ENCODE results near the gene CAPN3.
"Not testable (repeated sequence)": the region's sequence is repeated elsewhere in the genome, so short reads cannot be mapped to it uniquely, and the experiment has no call there.

The CAPN3 gene

DNA sequence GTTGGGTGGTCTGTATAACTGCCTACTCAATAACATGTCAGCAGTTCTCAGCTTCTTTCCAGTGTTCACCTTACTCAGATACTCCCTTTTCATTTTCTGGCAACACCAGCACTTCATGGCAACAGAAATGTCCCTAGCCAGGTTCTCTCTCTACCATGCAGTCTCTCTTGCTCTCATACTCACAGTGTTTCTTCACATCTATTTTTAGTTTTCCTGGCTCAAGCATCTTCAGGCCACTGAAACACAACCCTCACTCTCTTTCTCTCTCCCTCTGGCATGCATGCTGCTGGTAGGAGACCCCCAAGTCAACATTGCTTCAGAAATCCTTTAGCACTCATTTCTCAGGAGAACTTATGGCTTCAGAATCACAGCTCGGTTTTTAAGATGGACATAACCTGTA lies at the start of gene CAPN3:
CAPN3 (plus strand) TSS at position 253 of the 400 bp plus-strand sequence. CDS start 305 bp downstream, outside the sequence.
- no peak for FAIRE-seq

DNA sequence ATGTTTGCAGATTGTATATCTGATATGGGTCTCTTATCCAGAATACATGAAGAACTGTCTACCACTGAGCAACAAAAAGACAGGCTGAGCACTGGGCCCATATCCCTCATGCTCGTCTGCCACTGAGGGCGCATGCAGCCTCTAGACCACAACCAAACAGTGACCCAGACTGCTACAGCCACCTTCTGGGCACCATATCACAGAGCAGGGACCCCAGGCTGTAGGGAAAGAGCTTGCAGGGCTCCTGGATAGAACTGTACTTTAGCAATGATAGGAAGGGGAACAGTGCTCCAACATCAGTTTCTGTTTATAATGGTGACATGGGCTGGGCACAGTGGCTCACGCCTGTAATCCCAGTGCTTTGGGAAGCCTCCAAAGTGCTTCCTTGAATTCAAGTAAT lies 45.8 kb upstream of the CAPN3 start:
- FAIRE-seq: no peak

DNA sequence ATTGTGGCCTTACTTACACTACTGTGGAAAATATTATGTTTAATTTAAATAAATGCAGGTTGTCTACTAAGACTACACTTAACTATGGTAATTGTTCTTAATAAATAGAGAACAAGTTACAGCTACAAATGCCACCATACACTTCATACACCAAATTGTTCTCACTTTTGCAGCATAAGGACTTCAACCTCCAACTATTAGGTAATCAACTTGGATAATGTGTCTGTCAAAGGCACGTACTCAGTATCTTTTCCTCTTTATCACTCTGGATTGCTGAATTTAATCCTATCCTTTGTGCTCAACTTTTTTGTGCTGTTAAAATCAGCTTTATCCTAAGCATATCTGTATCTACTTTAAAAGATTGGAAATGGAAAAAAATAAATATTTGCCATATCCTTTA lies 44.5 kb upstream of the CAPN3 start:
- no peak for FAIRE-seq

DNA sequence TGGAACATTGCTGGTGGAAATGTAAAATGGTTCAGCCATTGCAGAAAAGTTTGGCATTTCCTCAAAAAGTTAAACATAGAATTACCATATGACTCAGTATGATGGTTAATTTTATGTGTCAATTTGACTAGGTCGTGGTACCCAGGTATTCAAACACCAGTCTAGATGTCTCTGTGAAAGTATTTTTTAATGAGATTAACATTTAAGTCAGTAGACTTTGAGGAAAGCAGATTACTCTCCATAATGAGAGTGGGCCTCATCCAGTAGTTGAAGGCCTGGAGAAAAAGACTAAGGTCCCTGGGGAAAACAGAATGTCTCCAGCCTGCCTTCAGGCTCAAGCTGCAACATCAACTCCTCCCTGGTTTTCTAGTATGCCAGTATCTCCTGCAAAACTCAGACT lies 43.8 kb upstream of the CAPN3 start:
- FAIRE-seq: no peak

DNA sequence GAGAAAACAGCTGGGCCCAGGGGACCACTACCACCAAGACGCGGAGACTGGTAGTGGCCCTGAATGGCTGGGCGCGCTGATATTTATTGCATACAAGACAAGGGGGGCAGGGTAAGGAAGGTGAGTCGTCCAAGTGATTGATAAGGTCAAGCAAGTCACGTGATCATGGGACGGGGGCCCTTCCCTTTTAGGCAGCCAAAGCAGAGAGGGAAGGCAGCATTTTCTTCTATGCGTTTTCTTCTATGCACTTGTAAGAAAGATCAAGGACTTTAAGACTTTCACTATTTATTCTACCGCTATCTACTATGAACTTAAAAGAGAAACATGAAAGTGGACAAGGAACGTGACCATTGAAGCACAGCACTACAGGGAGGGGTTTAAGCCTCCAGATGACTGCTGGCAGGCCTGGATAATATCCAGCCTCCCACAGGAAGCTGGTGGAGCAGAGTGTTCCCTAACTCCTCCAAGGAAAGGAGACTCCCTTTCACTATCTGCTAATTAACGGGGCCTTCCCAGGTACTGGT lies 43.0 kb upstream of the CAPN3 start:
- FAIRE-seq: not testable (repeated sequence)

DNA sequence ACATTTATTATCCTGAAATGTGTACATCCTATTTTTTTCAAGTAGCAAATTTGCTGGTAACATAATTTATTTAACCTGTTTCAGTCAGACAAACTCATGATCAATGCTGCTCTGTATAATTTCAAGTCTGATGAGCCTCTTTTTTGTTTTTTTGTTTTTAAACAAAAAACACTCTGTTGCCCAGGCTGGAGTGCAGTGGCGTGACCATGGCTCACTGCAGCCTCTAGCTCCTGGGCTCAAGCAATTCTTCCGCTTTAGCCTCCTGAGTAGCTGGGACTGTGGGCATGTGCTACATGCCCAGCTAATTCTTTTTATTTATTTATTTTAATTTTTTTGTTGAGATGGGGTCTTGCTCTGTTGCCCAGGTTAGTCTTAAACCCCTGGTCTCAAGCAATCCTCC lies 40.1 kb upstream of the CAPN3 start:
- no peak for FAIRE-seq

DNA sequence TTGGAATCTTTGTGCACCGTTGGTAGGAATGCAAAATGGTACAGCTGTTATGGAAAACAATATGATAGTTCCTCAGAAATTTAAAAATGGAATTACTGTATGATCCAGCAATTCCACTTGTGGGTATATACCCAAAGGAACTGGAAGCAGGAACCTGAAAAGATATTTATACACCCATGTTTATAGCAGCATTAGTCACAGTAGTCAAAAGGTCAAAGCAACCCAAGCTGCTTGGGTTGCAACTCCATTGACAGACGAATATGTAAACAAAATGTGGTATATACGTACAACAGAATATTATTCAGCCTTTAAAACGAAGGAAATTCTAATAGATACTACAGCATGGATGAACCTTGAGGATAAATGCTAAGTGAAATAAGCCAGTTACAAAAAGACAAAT lies 35.0 kb upstream of the CAPN3 start:
- FAIRE-seq: no peak

DNA sequence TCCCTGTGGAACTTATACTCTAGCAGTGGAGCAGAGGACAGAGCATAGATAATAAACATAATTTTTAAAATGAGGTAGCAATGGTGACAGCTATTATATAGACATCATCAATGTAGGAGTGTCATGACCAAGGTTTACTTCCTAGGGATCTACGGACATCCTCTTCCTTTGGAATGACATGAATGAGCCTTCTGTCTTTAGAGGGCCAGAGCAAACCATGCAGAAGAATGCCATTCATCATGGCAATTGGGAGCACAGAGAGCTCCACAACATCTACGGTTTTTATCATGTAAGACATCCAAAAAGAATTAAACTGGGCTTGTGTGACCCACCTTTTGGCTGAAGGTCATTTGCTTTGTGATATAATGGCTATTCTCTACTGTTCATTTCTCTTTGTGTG lies 30.1 kb upstream of the CAPN3 start:
- FAIRE-seq: no peak

DNA sequence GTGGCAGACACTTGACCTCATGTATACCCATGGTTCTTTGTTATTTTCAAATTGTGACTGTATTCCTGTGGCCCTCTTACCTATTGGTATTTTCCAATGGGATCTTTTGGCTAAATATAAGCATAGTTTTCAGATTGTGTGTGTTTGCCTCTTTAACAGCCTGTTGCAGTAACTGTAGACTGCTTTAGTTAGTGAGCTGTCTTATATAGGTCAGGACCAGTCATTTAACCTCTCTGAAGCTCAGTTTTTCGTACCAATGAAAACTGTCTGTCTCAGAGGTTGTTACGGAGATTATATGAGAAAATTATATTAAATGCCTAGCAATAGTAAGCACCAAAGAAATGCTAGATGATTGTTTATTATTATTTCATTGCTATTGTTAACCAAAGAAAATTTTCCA lies 29.3 kb upstream of the CAPN3 start:
- FAIRE-seq: no peak

DNA sequence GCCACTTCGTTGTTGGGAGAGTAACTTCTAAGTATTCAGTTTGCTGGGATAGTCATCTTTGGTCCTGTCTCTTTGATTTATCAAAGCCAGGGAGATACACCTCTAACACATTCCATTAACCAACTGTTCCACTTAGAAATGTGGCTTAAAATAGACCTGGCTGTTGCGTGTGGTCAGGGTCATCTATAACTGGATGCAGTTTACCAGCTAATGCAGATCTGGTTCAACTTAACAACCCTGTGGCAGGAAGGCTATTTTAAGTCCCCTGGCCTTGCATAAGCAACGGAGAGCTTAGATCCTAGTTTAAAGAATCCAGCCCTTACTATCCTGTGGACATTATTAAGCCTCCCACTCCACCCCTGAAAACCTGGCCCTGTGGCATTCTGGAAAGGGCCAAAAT lies 28.1 kb upstream of the CAPN3 start:
- FAIRE-seq: no peak

DNA sequence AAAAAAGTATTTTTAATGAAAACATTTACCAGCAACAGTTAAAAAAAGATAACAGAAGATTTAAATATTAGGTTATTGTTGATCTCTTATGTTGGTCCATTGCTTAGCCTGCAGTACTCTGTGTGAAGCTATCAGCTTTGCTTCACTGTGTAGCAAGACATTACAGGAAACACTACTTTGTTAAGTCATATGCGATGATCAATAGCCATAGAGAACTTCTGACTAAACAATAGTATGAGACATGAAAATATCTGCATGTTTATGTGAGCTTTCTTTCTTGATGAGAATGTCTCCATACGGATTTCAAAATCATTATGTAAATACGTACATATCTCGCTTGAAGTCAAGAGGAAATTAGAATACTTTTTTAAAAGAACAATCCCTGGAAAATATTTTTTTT lies 27.0 kb upstream of the CAPN3 start:
- no peak for FAIRE-seq

DNA sequence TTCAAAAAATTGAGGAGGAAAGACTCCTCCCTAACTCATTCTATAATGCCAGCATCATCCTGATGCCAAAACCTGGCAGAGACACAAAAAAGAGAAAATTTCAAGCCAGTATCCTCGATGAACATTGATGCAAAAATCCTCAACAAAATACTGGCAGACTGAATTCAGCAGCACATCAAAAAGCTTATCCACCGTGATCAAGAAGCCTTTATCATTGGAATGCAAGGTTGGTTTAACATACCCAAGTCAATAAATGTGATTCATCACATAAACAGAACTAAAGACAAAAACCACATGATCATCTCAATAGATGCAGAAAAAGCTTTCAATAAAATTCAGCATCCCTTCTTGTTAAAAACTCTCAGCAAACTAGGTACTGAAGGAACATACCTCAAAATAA lies 24.2 kb upstream of the CAPN3 start:
- FAIRE-seq: no peak

DNA sequence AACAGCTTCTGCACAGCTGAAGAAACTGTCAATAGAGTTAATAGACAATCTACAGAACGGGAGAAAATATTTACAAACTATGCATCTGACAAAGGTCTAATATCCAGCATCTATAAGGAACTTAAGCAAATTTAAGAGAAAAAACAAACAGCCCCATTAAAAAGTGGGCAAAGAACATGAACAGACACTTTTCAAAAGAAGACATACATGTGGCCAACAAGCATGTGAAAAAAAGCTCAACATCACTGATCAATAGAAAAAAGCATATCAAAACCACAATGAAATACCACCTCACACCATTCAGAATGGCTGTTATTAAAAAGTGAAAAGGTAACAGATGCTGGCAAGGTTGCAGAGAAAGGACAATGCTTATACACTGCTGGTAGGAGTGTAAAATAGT lies 22.7 kb upstream of the CAPN3 start:
- not testable (repeated sequence) for FAIRE-seq

DNA sequence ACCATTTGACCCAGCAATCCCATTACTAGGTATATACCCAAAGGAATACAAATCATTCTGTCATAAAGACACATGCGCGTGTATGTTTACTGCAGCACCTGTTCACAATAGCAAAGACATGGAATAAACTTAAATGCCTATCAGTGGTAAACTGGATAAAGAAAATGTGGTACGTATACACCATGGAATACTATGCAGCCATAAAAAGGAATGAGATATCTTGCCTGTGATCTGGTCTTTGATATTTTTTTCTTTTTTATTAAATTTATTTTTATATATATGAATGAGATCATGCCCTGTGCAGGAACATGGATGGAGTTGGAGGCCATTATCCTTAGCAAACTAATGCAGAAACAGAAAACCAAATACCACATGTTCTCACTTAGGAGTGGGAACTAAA lies 22.2 kb upstream of the CAPN3 start:
- not testable (repeated sequence) for FAIRE-seq

DNA sequence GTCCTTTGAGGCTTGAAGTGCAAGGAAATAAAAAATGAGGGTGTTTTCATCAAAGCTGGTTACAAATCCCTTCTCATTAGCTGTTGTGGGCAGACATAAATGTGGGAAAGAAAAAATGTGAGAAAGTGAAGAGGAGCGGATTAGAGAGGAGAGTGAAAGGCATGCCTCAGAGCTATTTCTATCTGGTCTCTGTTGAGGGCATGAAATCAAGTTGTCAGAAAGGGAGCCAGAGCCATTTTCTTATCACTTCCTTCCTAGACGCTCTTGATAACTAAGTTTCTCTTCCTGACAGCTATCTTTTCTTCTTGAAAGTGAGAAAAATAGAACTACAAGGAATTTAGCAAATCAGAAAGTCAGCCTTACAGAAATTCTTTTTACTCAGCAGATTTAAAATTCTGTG lies 20.8 kb upstream of the CAPN3 start:
- FAIRE-seq: no peak

DNA sequence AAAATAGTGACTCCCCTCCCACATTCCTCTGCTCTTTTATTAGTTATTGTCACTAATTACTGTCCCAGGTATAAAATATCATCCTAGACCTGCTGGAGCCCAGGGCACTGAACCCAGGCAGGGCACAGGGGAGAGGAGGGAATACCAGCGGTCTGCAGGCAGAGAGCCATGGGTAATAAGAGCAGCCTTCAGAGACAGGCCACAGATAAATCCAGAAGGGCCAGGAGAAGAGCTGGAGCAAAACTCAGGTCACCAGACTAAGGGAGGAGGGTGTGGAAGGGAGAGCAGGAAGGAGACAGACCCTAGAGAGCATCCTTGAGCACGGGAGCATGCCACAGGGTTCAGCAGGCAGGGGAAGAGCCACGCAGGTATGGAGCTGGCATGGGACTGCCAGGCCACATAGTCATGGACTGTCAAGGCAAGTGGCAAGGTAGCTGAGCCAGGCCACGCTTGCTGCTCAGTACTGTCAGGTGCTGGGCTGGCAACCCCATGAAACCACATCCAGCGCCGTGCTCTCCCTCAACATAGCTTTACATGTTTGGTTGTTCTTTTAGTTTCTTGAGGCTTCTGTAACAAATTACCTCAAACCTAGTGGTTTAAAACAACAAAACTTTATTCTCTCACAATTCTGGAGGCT lies 15.6 kb upstream of the CAPN3 start:
- no peak for FAIRE-seq

DNA sequence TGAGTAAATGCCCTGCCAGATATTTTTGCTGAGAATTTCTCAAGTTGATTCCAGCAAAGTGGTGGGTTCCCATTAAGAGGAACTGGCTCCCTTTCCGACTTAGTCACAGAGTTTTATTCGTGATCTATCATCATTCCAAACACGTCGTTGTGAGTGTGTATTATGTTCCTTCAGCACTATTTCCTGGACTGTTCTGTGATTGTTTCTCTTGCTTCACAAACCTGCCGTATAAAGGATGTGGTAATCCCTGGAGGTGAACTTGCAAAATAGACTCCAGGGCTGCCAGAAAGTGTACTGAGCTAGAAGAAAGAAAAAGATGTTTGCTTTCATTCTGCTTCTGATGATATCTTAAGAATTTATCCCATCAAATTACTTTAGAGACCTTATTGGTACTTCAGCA lies 14.5 kb upstream of the CAPN3 start:
- no peak for FAIRE-seq

DNA sequence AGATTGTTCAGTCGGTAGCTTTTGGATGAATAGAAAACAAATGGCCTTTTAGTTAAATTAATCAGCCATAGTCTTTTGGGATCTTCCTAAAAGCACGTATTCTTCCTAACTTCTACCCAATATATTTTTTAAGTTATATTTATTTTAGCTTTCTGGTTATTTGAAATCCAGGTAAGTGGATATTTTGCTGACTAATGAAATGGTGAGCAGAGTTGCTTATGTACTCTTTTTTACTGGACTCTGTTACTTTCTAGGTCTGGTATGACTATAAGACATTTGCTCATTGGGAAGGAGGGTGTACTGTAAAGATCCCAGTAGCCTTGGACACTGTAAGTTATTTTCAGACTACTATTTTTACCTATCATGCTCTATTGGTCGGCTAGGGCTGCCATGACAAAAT lies 13.8 kb upstream of the CAPN3 start:
- no peak for FAIRE-seq

DNA sequence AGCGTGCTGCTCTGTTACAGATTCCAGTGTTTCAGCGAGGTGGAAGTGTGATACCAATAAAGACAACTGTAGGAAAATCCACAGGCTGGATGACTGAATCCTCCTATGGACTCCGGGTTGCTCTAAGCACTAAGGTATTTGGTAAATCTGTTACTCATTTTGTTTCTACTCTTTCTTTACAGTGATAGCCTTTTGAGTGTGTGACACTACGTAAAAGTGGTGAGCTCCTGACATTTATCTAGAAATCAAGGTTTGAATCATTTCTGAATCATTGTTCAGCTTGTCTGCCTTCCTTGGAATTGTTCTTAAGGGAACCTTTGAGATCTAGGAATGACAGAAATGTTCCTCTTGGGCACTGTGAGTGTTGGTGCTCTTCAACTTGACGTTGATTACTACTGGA lies 11.2 kb upstream of the CAPN3 start:
- no peak for FAIRE-seq

DNA sequence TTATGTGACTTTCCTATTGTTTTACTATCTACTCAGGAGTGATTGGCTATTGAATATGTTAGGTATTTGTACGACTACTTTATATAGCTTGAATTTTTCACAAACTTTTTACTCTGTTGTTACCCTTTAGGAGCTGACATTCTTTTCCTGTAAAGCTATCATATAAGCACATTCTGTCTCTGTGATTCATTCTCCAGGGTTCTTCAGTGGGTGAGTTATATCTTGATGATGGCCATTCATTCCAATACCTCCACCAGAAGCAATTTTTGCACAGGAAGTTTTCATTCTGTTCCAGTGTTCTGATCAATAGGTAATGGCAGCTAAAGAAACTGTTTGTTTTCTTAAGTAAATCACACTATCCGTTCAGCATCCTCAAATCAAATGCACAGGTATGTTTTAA lies 10.1 kb upstream of the CAPN3 start:
- no peak for FAIRE-seq

DNA sequence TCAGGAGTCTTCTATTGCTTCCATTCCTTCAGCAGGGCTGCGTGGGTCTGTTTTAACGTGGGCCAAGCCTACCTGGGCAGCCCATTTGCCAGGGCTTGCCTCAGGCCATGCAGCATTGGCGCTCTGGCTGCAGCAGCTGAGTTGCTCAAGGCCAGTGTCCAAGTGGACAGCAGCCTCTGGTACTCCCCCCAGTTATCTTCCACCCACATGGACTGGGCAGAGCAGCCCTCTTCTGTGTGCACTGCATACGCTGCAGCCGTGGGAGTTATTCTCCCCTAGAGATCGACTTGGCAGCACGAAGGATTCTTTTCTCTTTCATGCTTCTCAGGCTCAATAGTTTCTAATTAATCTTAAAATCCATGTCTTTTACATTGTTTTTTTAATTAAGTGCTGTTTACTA lies 6.9 kb upstream of the CAPN3 start:
- no peak for FAIRE-seq

DNA sequence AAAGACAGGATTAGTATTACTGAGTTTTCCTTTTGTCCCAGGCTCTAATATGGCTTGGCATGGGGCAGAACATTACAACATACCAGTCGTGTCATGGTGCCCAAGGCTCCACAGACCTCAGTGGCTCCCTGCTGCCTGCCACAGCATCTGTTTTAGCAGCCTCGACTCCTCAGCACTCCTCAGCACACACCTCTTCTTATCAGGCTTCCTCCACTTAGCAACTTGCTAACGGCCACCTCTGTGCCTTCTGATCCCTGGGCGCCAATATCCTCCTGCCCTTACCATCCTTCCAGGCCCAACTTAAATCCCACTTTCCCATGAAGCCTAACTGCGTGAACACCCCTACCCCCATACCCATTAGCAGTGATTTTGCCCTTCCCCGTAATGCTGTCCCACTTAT lies 6.2 kb upstream of the CAPN3 start:
- FAIRE-seq: no peak

DNA sequence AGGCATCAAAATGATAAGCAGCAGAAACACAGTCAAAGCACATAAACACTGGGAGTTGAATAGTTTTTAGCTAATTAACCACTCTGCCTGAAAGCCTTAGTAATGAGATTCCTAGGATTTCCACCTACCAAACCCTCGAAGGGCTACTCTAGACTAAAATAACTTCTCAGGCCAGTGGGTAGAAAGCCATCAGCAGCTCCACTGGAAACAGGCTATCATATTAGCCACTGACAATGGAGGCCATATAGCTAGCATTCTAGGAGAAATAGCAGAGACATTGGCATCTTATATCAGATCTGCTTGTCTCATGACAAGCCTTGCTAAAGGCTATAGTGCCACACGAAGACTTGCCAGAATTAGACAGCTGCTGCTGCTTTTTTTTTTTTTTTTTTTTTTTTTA lies 4.5 kb upstream of the CAPN3 start:
- no peak for FAIRE-seq

DNA sequence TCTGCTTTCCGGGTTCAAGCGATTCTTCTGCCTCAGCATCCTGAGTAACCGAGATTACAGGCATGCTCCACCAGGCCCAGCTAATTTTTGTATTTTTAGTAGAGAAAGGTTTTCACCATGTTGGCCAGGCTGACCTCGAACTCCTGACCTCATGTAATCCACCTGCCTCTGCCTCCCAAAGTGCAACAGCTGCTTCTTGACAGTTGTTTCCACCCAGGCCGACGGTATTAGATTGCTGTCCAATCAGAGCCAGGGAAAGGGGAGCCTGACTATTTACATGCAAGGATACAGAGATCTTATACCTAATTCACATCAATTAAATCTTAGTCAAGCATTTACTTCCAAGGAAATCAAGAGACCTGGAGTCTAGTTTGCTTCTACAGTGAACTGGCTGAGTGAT lies 4.0 kb upstream of the CAPN3 start:
- FAIRE-seq: no peak

DNA sequence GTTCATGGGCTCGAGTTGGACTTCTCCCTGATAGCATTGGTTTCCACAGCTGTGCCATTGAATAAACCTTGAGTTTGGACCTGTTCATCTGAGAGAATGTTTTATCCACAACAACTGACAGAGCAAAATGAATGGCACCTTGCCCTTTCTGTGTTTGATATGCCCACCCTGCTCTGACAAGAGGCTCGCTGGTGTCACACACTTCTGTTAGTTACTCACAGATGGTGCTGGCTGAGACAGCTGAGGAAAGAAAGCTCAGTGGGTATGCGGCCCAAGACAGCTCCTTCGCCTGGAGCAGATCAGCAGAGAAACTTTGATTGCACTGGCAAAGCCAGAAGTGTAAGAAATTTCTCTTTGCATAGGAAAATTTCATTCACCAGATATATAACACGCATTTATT lies 2.5 kb upstream of the CAPN3 start:
- no peak for FAIRE-seq
